ENCODE data around the gene VCP.

The VCP gene

DNA sequence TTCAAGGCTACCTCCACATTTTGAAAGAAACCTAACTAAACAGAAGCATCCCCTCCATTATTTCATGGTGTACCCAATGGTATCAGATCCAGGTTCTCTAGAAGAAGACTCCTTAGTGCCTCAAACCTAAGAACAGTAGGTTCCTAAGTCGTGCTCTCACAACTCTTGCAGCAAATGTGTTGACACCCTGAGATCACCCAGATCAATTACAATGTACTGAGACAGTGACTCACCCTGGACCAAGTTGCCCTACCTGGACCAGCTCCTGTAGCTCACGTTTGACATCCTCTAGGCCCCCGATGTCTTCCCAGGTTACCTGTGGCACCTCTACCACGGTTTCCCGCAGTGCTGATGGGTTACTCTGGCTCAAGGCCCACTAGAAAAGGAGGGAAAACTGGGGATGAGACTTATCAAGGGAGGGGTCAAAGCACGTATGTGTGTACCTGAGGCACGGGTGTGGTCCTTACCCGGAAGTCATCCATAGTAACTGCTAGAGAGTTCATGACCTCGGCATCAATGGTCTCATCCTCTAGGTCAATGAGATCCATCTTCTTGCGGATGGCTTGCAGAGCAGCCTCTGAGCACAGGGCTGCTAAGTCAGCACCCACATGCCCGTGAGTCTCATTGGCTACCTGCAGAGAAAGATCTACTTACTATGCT is 11.7 kb downstream of the VCP start:
- Histone ChIP-seq H3K4me3 (ENCODE audit: low read depth, low read length) (no peak overlapping the region), H3K36me3 (peaks cover 97% of the 10 kb centered on the region), H3K4me1 (no peaks in the 10 kb centered on the region), H3K9me3 (no peaks in the 10 kb centered on the region), H3K27me3 (no peaks in the 10 kb centered on the region)
- no peak for DNase-seq
- TF ChIP-seq, protein P1, sequence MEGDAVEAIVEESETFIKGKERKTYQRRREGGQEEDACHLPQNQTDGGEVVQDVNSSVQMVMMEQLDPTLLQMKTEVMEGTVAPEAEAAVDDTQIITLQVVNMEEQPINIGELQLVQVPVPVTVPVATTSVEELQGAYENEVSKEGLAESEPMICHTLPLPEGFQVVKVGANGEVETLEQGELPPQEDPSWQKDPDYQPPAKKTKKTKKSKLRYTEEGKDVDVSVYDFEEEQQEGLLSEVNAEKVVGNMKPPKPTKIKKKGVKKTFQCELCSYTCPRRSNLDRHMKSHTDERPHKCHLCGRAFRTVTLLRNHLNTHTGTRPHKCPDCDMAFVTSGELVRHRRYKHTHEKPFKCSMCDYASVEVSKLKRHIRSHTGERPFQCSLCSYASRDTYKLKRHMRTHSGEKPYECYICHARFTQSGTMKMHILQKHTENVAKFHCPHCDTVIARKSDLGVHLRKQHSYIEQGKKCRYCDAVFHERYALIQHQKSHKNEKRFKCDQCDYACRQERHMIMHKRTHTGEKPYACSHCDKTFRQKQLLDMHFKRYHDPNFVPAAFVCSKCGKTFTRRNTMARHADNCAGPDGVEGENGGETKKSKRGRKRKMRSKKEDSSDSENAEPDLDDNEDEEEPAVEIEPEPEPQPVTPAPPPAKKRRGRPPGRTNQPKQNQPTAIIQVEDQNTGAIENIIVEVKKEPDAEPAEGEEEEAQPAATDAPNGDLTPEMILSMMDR (IDR thresholded peaks at IDR 0.05; ENCODE audit: low read depth, low read length), result no peak

DNA sequence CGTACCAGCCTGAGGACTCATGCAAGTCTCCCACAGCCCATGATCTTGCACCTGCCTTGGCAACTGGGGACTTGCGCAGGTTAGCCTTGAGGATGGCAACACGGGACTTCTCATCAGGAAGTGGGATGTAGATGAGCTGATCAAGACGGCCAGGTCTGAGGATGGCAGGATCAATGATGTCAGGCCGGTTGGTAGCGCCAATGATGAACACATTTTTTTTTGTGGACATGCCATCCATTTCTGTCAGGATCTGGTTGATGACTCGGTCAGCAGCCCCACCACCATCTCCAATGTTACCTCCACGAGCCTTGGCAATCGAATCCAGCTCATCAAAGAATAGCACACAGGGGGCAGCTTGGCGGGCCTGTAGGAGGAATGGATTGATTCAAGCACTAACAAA is 13.0 kb downstream of the VCP start:
- H3K27me3 ChIP-seq, result no peaks in the 10 kb centered on the region
- H3K4me1 ChIP-seq, result no peaks in the 10 kb centered on the region
- no peaks in the 10 kb centered on the region for H3K9me3 ChIP-seq
- DNase-seq, result no peak
- H3K36me3 ChIP-seq, result peaks cover 96% of the 10 kb centered on the region
- TF ChIP-seq, protein P1 (IDR thresholded peaks at IDR 0.05; ENCODE audit: low read depth, low read length), result no peak
- no peak overlapping the region for H3K4me3 ChIP-seq (ENCODE audit: low read depth, low read length)

DNA sequence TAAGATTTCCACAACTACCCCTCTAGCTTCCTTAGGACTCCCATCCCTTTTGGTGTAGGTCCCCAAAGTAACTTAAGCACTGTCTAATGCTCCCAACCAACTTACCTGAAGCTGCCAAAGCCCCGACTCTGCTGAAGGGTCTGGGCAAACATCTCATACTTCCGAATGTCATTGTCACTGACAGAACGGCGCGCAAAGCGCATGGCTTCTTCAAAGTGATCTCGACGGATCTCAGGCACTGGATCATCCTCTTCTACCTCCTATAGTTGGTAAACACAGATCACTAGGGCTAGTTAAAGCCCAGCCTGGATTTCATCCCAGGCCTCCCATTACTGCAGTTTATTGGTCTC is 15.2 kb downstream of the VCP start:
- DNase-seq, result no peak
- Histone ChIP-seq H3K9me3 (no peaks in the 10 kb centered on the region), H3K4me3 (ENCODE audit: low read depth, low read length) (no peak overlapping the region), H3K36me3 (peaks cover 77% of the 10 kb centered on the region), H3K27me3 (no peaks in the 10 kb centered on the region), H3K4me1 (no peaks in the 10 kb centered on the region)
- TF ChIP-seq, protein P1 (IDR thresholded peaks at IDR 0.05; ENCODE audit: low read depth, low read length), result no peak

DNA sequence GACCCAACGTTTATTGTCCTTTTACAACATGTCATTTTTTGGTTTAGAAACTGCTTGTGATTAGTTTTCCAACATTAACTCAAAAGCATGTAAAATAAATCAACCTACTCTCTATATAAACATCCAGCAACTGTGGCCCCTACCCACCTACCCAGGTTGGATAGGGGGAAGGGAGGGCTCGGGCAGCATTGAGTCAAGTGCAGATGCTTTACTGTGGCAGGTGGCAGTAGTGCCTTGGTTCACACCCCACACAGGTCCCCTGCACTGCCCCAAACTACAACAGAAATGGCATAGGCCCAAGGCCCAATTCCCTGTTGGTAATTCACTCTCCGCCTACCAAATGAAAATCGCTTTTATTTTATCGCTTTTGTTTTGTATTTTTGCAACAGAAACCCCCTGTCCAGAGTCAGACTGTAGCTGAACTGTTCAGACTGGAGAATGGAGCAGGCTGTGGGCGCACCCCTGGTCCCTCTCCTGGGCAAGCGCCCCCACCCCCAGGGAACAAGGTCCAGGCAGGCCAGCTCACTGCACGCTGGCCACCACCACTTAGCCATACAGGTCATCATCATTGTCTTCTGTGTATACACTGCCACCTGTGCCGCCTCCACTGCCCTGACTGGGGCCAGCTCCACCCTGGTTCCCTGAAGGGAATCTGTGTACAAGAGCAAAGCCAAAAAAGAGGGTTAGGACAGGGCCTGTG is 15.7 kb downstream of the VCP start:
- TF ChIP-seq, protein P1 (IDR thresholded peaks at IDR 0.05; ENCODE audit: low read depth, low read length), result no peak
- Histone ChIP-seq H3K36me3 (peaks cover 72% of the 10 kb centered on the region), H3K27me3 (no peaks in the 10 kb centered on the region), H3K4me1 (no peaks in the 10 kb centered on the region), H3K4me3 (ENCODE audit: low read depth, low read length) (no peak overlapping the region), H3K9me3 (no peaks in the 10 kb centered on the region)
- DNase-seq, result no peak

DNA sequence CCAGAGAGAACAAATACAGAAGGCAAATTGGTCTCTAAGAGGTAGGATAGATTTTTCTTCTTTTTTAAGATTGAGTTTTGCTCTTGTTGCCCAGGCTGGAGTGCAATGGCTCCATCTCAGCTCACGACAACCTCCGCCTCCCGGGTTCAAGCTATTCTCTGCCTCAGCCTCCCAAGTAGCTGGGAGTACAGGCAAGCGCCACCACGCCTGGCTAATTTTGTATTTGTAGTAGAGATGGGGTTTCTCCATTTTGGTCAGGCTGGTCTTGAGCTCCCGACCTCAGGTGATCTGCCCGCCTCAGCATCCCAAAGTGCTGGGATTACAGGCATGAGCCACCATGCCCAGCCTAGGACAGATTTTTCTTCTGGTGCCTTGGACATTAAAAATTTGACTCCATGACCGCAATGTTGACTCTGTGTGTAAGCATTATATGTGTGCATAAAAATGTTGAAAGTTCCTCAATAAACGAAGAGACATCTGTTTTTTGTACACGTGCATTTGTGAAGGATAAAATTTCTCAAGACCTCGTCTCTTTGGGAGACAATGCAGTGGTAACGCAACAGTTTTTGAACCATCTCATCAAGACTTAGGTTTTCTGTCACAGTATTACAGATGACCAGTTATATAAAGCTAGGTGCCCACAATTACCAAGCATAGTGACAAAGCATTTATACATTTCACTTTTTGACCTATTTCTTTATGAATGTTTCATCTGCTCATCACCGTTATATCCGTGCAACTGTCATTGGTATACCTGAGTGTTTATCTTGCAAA is 17.4 kb downstream of the VCP start:
- Histone ChIP-seq H3K9me3 (no peaks in the 10 kb centered on the region), H3K36me3 (peaks cover 58% of the 10 kb centered on the region), H3K27me3 (no peaks in the 10 kb centered on the region), H3K4me3 (ENCODE audit: low read depth, low read length) (no peak overlapping the region), H3K4me1 (no peaks in the 10 kb centered on the region)
- TF ChIP-seq, protein P1 (IDR thresholded peaks at IDR 0.05; ENCODE audit: low read depth, low read length), result no peak
- DNase-seq, result no peak

Measured in BE2C (cell line).